HUDEP-2 (cell line): ENCODE measurements around the gene ESPNL.

Experiments
- DNase-seq, 76 experiments: peaks; one replicate each; lab custom pipeline; 2025; ENCODE audit not compliant: unreplicated experiment in 76 of 76; lab: John Stamatoyannopoulos, UW

The ESPNL gene

DNA sequence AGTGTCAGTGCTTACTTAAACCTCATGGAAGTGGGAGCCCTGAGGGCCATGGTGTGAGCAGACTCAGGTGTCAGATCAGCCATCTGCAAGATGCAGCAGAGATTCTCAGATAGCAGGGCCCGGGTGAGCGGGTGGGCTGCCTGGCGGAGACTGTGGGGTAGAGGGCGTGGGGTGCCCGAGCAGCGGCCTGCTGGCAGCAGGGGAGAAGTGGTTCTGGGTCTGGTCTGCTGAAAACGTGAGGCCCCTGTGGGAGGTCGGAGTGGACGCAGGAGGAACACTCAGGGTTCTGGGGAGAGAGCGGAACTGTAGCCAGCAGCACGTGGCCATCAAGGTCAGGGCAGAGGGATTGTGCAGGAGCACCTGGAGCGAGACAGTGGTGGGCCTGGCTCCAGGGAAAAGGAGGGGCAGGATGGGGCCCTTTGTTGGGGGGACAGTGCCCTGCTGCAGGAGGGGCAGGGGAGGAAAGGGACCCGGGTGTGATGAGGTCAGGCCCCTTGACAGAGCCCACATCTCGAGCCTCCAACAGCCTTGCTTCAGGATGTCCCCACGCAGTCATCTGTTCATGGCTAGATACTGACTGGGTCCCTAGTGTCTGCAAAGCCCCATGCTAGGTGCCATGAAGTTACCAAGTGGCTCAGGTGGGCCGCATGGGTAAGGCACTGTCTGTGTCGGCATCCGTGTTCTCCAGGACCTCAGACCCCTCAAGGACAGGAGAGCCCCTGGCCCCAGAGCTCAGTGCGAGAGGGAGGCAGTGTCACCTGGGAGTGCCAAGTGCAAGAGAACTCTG lies 2.7 kb upstream of the ESPNL start:
- DNase-seq = no peak

DNA sequence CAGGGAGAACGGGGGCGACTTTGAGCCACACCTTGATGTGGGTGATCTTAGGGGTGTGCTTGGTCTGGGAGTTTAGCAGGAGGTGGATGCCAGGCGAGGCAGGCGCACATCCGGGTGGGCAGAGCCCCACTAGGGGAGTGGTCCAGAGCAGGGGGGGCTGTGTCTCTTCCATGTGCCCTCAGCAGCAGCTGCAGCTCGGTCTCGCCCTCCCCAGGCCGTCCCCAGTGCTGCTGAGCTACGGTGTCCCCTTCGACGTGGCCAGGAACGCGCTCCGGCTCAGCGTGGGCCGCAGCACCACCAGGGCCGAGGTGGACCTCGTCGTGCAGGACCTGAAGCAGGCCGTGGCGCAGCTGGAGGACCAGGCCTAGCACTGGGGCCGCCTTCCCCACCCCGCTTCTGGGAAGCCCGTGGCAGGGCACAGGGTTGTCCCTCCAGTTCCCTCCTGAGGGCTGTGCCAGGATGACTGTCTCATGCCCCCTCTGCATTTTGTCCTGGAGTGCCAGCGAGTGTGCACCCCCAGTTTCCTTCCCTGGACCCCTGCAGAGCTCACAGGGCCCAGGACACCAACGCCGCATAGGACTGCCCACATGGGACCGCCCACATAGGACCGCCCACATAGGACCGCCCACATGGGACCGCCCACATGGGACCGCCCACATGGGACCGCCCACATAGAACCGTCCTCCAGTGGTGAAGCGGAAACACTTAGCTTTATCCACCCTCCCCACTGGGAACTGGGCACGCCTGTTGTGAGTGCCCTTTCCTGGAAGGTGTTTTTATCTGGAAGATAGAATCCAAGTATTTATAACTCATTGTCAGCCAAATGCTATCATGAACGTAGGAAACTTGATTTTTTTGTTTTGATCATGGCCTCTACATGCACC lies 1.9 kb upstream of the ESPNL start:
- DNase-seq = peak in 74 of 76 experiments; percentile 30 to 94 (median 82)

DNA sequence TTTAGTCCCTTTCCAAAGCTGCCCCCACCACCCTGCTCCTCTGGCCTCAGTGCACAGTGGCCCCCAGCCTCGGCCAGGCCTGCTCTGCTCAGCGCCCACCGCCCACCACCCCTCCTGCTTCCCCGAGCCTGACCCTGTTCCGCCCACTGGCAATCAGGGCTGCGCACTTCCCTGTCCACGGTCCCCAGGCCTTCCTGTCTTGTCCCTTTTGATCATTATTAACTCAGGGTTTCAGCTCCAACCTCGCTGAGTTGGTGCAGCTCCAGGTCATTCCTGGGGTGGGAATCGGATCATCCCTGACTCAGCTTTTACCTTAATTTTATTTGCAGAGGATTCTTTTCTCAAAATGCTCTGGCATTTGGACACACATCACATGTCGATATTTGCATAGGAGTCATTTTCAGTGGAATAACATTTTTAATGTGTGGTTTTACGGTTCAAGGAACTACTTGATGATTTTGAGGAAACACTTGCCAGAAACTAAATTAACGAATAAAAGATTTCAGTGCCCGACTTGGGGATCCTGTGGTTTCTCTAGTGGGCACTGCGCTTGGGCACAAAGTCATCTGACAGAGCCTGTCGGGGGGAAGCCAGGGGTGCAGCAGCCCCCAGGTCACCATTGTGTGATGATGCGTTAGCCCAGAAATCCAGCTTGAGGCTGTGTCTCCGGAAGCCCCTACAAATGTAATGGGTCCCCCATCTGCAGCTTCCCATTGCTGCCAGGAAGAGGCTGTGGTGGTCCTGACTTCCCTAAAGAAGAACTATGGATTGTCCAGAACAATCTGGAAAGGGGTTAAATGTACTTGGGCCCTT lies 1.0 kb upstream of the ESPNL start:
- no peak for DNase-seq

- DNase-seq = no peak
Observed at GRCh38 chr2:238099714-238100048, 459 bp upstream of the ESPNL start.

DNA sequence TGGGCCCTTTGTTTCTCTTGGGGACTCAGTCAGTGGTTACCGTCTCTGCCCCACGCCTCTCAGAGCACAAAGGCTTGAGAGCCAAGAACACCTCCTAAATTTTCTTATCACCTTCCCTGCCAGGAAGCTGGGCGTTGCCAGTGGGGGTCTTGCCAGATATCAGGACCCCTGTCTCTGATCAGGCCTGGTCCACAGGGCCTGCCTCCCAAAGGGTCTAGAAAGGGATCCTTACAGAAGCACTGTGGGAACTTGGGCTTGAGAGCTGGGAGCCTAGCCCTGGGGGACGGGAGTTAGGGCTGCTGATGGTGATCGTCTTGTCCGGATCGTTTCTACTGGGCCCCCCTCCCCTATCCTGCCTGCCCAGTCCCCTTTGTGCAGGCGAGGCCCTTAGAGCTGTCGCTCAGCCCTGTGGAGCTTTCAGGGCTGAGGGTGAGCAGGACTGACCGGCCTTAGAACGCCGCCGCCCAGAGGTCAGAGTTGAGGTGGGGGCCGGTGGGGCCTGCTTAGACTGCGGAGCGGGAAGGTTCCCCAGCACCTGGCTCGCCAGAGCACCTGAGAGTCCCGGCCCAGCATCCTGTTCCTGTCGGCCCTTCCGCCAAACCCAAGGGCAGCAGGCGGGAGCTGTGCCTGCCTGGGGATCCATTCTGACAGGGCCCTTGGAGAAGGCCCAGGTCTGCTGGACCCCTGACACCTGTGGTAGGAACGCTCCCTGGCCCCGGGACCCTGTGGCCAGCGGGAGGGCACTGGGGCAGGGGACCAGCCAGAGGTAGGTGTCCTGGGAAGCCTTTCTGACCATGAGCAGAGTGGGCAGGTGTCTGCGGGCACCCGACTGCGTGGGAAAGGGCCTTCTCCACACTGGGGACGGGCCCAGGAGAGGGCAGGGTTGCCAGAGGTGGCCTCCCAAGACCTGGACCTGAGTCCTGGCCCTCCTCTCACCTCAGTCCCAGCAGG lies 956 bp downstream of the ESPNL start:
- no peak for DNase-seq

GRCh38 chr2:238101891-238102841 lies 2.0 kb downstream of the ESPNL start:
- DNase-seq = no peak

- no peak for DNase-seq
Observed at GRCh38 chr2:238102865-238103264, 2.7 kb downstream of the ESPNL start.

GRCh38 chr2:238103465-238104225 lies 3.5 kb downstream of the ESPNL start:
- no peak for DNase-seq

- DNase-seq = no peak
Observed at GRCh38 chr2:238104226-238104690, 4.1 kb downstream of the ESPNL start.

GRCh38 chr2:238104691-238105371 lies 4.7 kb downstream of the ESPNL start:
- no peak for DNase-seq

DNA sequence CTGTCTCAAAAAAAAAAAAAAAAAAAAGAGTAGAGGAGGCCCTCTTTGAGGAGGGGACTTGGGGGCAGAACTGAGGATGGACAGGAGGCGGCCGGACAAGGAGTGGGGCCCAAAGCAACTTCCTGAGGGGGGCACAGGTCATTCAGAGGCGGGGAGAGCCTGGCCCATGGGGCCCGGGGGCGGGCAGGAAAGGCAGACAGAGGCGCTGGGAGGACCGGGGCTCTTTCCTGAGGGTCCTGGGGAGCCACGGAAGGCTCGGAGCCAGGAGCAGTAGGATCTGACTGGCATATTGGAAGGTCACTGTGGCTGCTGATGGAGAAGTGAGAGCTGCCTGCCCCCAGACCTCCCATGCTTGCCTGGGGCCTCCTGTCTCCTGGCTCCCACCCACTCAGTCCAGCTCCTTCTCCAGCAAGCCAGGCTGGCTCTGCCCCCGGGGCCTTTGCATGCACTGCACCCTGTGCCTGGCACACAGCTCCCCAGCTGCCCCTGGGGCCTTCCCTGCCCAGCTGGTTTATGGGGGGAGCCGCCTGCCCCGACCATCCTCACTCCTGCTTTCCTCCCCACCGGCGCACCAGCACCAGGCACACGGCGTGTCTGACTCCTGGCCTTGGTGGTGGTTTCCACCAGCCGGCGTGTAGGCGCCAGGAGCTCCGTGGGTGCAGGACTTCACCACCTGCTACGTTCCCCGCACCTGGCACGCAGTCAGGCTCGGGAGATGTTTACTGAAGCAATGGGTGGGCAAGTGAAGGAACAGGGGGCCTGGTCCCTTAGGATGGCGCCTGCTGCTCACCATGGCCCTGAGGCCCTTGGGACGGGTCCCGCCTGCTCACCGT lies 5.6 kb downstream of the ESPNL start:
- no peak for DNase-seq

DNA sequence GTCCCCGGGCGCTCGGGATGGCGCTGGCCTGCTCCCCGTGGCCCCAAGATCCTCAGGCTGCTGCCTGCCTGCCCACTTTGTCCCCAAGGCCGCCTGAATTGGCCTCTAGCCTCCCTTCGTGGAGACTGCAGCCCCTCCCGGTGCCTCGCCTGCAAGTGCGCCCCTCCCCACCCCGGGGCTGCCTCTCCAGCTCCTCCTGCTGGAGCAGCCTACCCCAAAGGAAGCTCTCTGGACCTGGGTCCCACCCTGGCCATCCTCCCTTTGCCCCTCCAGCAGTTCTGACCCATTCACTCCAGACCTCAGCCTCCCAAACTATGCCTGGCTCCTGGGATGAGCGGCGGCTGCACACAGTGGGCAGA lies 6.2 kb downstream of the ESPNL start:
- DNase-seq = no peak

GRCh38 chr2:238106698-238107524 lies 6.8 kb downstream of the ESPNL start:
- peak in 6 of 76 experiments; percentile 3 to 13 (median 9) for DNase-seq

DNA sequence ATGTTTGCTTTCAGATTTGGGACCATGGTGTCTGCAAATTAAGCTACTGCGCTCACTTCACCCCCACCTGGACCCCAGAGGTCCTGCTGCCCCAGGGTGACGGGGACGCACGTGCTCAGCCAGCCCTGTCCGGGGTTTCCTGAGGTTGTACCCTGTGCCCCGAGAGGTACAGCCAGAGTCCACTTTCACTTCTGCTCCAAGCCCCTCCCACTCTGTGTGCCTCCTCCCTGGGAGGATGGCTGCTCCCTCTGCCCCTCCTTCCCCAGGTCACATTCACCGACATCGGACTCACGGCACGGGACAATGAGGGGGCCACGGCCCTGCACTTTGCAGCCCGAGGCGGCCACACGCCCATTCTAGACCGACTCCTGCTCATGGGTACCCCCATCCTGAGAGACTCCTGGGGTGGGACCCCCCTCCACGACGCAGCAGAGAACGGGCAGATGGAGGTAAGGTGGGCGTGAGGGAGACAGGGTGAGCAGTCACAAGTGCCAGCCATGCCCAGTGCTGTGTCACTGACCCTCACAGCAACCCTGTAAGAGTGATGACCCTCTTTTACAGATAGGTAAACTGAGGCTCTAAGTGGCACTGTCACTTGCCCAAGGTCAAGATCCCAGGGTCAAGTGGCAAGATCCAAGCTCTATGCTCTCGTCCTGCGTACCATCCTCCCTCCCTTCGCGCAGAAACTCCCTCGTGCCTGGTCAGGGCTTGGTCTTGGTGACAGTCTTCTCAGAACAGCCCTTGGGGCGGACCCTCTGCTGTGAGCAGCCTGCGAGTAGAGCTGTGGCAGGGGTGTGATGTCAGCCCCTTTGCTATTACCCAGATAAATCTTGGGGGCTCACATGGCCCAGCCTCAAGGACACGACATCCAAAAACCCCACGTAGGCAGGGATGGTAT lies 7.6 kb downstream of the ESPNL start:
- DNase-seq = no peak
